NK-92 (cell line): Measurements from ENCODE around the gene A2ML1.
"Not testable (repeated sequence)": the region's sequence is repeated elsewhere in the genome, so short reads cannot be mapped to it uniquely, and the experiment has no call there.

ENCODE experiments used
- DNase-seq: peaks from one replicate; lab custom pipeline; 2025; ENCODE audit not compliant: unreplicated experiment; lab: John Stamatoyannopoulos, UW

Gene A2ML1

DNA sequence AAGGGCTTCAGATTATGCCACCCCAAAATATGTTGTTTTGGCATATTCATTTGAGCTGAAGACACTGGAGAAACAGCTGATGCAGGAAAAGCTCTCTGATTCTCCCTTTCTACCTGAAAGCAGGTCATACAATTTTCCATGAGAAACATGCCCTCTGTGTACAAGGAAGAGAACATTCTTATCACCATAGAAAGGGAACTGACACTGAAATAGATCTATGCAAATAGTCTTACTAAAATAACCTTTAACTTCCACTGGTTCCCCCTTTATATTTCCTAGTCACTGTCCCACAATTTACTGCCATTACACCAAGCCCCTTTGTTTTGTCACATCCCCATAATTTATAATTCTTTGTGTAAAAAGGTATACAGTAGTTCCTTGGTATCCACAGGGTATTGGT, 82.2 kb downstream of the A2ML1 start:
- DNase-seq = no peak

DNA sequence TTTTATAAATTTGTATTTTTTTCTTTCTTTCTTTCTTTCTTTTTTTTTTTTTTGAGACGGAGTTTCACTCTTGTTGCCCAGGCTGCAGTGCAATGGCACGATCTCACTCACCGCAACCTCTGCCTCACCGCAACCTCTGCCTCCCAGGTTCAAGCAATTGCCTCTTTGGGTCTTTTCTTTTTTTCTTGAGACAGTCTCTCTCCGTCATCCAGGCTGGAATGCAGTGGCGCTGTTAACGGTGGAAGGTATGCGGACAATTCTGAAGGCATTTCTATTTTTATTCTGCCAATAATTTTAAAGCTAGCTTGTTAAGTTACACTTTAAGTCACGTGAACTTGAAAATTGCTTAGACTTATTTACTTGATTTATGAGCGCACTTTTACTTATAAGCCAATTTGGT, 83.1 kb downstream of the A2ML1 start:
- DNase-seq = no peak

DNA sequence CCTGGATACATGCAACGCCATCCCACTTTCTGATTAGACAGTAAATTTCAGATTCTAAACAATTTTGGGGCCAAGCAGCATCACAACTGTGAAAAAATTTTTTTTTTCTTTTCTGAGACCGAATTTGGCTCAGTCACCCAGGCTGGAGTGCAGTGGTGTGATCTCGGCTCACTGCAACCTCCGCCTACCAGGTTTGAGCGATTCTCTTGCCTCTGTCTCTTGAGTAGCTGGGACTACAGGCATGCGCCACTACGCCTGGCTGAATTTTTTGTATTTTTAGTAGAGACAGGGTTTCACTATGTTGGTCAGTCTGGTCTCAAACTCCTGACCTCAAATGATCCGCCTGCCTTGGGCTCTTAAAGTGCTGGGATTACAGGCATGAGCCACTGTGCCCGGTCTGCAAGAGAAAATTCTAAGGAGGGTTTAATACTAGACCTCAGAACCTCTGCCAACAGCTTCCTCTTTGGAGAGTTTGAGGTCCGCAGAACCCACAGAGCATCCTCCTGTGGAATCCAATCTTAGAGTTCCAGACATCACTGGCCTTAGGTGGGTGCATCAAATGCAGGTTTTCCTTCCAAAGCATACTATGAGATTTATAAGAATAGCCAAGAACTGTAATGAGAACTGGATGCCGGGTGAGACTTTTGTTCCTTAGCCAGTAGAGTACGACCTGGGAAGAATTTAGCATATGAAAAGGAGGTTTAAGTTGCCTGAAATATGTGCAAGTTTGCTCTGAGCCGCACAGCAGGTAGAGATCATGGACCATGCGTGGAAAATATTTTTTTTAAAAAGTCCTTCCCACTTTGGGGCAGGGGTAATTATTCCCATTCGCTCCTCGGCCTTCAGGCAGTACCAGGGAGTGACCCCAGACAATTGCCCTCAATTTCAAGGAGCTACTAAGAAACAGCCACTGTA, 84.1 kb downstream of the A2ML1 start:
- no peak for DNase-seq

DNA sequence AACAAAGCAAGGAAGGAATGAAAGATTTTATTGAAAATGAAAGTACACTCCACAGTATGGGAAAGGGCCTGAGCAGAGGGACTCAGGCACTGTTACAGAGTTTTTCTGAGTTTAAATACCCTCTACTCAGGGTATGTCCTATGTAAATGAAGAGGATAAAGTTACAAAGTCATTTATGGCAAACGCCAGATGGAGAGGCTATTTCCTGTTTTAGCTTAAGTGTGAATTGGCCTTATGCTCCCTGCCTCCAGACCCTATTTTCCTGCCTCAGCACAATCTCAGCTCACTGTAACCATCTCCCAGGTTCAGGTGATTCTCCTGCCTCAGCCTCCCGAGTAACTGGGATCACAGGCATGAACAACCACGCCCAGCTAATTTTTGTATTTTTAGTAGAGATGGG, 85.1 kb downstream of the A2ML1 start:
- DNase-seq = no peak

DNA sequence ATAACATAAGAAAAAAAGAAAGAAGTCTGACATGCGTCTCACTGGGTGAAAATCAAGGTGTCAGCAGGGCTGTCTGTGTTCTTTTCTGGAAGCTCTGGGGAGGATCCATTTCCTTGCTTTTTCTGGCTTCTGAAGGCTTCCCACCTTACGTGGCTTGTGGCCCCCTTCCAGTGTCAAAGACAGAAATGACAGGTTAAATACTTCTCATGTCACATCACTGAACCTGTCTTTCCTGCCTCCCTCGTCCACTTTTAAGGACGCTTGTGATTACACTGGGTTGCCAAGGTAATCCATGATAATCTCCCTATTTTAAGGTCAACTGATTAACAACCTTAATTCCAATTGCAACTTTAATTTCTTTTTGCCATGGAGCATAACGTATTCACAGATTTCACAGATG, 87.3 kb downstream of the A2ML1 start:
- DNase-seq = no peak

DNA sequence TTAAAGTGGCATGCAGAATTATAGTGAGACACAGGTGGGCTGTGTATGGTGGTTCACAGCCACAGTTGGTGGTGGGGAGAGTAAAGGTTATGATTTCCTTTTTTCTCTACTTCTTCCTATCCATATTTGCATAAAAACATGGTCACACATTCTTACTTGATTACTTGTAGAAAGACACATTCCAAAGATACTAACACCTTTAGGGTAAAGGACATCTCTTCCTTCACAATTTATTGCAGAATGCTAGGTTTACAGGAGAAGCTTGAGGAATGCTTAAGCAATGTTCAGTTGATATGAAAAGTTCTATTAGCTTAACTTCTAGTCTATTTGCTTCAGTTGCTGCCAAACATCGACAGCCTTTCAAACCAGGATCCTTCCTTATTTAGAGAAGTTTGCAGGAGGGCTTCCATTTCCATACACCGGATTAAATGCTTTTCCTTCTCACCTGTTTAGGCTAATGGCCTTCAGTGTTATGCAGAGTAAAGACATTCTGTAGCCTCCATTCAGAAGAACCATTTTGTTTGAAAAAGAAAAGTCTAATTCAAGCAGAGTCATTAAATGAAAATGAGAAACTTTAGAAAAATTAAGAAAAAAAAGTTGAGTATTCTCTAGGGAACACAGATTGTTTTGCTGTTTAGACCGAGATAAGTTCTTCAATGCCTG, 89.3 kb downstream of the A2ML1 start:
- DNase-seq = no peak

DNA sequence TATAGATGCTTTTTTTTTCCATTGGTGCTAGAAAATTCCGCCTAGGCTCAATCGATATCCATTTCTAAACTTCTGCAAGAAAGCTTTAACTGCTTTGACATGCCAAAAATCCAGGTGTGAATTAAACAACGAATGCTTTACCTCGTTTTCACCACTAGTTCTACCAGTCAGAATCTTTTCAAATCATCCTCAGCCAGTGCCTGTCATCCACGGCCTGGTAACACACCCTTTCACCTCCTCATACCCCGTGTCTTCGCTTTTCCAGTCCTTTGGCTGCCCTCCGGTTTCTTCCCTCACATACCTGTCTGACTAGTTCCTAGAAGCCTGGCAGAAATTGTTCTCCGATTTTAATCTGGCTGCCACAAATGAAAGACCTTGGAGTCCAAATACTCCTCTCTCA, 90.5 kb downstream of the A2ML1 start:
- DNase-seq = no peak

DNA sequence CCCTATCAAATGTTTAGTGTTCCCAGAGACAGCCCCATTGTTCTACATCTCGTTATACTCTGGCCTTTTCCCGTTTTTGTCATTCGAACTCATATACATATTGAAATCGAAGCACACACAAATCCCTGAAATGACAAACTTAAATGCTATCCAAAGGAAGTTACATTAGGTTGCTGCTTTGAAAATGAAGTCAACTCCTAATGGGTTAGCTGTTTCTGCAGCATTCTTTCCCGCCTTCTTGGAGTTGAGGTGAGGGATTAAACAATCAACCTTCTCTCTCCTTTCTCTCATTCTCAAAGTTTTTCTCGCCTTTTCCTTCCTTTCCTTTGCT, 91.2 kb downstream of the A2ML1 start:
- no peak for DNase-seq

DNA sequence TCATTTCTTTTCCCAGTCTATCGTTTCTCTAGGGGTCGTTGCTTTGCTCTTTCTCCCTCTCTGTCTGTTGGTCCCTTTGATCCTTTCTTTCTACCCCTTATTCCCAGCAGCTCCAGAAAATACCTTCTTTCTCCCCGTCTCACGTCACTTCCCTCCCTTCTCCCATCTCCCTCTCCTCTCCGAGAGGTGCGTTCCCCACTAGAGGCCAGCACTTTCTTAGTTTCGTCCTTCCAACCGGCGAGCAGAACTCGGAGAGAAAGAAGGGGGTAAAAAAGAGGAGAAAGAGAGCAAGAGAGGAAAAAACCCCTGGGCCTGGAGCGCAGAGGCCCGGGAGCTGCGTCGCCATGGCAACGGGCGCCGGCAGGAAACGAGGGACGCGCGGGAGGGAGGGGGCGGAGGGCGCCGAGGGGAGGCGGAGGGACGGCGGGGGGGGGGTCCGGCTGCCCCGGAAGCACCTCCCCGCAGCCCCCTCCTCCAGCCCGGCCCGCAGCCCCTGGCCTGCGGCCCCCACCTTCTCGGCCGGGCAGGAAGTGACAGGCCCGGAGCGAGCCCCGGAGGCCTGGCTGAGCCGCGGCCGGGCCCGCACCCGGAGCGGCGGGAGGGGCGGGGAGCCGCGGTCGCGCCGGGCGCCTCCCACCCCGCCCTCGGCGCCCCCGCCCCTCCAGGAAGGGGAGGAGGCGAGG, 91.8 kb downstream of the A2ML1 start, which contains the start of gene PHC1:
PHC1 (plus strand) TSS at position 477 of the 683 bp plus-strand sequence. CDS start 3,169 bp downstream, outside the sequence.
- not testable (repeated sequence) for DNase-seq

DNA sequence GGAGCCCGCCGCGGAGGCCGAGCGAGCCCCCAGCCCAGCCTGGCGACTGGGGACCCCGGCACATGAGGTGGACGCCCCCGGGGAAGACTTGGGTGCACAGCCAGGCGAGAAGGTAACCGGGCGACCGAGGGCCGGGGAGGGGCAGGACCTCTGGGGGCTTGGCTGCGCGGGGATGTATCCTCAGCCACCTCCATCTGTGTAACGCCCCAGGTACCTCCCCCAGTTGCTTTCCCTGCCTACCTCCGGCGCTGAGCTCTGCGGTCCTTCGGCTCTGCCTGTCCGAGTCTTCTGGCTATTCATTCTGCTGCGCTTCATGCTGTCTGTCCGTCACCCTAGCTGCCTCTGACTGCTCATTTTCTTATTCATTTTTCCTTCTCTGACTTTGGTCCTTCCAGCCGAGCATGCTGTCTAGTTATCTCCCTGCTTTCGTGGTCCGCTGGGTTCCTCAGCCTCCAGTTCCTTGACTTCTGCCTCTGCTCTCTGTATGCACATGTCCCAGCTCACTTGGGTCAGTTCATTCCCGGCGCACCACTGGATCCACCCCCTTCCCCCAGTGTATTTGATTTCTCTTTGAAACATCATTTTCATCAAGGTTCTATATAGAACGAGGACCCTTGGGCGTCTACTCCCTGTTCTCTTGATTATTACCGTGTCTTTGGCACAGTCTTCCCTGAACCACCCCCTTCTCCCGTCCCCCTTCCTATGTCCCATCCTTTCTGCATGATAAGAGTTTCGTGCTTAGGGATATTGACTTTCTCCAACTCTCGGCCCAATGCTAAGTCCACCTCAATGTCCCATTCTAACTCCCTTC, 92.5 kb downstream of the A2ML1 start:
- no peak for DNase-seq

DNA sequence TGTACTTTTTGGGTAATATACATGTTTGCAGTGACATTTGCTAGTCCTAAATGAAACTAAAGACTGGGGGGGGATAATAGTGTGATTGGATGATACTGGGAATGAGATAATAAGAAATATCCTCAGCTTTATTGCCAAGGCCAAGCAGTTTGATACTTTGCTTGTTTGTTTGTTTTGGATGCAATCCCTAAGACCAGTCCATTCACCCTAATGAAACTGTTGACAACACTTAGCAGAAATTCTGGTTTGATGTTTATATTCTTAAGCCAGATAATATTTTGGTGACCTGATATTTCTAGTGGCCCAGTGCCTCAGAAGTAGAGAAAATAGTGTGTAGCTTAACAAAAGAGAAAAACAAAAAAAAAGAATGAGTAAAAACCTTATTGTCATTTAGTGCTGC, 93.7 kb downstream of the A2ML1 start:
- no peak for DNase-seq

DNA sequence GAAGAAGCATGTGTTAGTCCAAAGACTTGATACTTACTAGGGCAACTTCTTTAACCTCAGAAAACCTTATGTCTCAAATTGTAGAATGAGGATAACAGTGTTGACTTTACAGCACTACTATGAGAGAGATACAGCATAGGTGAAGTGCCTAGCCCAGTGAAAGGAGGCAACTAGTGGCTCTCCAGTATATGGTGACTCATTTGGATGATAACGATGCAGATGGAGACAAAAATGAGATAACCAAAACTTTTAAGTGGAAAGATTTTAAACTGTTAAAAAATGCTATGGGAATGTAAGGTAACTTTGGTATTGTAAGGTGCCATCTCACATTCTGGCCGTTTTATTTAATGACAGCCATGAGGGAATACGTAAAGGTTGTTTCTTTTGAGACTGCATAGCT, 94.6 kb downstream of the A2ML1 start:
- DNase-seq = no peak

DNA sequence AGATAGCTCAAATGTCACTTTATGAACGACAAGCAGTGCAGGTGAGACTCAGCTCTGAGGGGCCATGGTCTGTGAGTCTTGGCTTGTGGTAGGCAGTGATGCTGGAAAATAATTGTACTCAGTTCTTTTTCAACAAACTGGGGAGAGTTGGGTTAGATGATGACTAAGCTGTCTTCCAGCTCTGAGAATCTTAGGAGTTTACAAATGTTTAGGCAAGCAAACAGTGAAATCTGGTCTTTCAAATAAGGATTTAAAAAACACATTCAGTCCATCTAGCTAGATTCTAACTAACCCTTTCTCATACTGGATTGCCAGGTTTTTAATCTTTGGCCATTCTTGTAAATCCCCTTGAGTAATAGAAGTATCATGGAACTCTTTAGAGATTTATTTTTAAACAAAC, 95.3 kb downstream of the A2ML1 start:
- no peak for DNase-seq

DNA sequence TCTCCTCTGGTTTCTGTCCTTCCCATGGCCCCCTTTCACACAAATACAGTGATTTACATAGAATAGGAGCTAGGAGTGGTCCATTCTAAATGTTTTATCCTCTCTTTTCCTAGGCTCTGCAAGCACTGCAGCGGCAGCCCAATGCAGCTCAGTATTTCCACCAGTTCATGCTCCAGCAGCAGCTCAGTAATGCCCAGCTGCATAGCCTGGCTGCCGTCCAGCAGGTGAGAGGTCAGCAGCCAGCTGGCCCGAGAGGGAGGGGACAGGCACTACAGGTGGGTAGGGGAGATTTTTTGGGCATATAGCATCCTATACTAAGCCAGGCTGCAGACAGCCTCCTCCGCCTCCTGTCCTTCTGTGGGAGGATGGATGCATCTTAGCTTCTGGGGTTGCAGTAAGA, 97.2 kb downstream of the A2ML1 start:
- not testable (repeated sequence) for DNase-seq

DNA sequence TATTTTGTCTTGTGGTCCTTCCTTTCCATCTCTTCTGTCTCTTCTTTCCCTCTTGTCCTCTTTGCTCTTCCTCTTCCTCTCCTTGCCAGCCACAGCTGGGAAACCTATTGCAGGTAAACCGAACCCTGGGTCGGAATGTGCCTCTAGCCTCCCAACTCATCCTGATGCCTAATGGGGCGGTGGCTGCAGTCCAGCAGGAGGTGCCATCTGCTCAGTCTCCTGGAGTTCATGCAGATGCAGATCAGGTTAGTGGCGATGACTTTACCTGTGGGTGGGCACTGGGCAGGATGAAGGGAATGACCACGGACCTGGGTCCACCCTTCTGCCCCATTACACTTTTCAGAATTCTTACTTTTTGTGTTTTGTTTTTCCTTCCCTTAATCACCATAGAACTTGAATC, 100.1 kb downstream of the A2ML1 start:
- DNase-seq = no peak
